ENCODE data around the gene USP53.
"Not testable (repeated sequence)": the region's sequence is repeated elsewhere in the genome, so short reads cannot be mapped to it uniquely, and the experiment has no call there.

USP53 gene

DNA sequence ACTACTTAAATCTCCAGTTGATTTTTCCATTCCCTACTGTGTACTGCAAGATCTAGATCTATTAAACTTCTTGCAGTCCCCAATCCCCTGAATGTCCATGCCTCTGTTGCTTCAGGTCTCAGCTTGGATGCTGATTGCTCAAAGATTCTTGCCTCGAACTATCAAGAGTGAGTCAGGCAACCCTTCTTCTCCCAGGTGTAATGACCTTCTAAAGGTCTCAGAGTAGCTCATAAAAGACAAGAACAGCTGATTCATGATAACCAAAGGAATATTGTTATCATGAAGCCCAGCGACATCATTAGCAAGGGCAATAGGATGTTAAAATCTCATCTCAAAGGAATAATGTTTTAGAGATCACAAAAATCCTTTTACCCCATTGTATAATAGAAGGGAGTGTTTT, 116.2 kb downstream of the USP53 start:
- DNase-seq = no peak

DNA sequence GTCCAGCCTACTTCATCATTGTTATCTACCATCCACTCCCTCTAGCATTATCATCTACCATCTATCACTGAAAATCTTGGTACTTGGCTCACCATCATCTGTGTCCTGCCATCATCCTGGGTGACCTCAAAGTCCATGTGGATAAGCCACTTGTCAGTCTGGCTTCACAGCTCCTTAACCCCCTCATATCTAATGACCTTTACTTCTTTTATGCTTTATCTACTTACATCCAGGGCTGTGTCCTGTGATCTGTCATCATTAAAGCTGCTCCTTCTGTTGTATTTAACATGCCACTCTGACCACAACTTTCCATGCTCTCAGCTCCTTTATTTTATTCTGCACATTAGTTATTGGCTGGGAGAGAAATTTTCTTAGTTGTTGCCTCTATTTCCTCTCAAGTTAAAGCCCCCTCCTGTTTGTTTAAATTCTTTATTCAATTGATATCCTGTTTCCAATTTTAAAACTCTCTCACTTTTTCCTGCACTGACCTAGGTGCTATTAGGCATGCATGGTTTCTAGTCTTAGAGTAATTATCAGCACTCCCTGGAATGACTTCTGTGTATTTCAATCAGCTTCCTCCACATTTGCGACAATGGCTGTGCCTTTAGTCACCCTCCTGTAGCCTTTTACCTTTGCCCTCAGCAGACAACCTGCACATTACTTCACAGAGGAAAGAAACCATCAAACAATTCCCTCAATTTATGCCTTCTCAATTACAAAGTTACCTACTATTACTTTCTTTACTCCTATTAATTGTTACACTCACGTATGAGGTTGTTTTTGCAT, 117.5 kb downstream of the USP53 start:
- DNase-seq = no peak

DNA sequence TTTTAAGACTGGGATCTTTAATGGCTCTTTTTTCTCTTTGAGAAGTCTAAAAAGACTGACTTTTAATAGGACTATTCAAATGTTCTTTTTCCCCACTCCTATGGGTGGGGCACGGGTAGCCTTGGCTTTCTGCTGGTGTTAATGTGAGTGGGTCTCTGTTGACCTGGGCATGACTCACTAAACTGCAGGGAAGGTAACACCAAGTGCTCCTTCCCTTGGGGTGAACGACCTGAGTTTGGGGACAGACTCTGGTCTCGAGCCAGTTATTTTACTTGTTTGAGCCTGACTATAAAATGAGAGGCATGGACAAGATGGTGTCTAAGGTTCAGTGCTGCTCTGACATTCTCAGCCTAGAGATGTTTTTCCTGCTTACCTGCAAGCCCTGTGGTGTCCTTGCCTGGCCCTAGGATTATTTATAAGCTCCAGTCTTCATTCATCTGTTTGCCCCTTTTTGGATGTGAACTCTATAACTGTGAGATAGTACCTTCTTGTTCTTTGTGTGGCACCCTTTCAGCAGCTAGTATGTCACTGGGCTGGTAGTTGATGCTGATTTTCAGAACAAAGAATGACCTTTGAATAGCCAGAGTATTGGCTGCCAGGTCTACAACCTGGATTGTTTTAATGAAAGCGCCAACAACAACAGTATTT, 123.9 kb downstream of the USP53 start:
- not testable (repeated sequence) for DNase-seq

DNA sequence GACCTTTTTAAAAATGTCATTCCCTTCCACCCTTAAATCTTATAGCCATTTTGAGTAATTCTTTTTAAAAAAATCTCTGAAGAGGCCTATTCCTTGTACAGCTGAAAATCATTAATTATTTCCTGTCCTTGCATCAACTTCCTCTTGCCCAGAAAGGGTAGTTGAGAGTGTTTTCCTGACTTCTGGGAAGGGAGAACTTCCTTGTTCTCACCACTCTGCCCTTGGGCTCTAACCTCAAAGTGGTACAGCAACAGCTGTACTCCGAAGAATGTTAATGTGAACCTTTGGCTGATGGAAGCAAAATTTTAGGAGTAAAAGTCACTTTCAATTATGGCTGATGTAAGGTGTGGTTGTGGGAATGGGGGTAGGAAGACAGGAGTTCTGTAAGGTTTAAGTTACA, 124.5 kb downstream of the USP53 start:
- no peak for DNase-seq

DNA sequence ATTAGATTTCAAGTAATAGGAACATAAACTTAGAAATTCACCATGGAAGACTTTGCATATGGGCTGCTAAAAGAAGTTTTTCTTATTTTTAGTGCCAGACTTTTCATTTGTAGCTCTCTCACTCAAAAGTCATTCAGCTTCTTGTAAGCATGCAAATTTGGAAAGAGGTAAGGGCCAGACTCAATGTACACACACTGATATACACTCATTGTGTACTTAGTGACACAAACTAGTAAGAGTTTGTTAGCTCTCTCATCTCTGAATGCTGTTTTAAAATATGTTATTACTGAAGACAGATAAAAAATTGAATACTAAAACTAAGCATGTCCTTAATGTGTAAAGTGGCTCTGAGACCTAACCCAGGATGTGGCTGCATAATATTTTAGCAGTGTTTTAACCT, 127.4 kb downstream of the USP53 start:
- DNase-seq = not testable (repeated sequence)

DNA sequence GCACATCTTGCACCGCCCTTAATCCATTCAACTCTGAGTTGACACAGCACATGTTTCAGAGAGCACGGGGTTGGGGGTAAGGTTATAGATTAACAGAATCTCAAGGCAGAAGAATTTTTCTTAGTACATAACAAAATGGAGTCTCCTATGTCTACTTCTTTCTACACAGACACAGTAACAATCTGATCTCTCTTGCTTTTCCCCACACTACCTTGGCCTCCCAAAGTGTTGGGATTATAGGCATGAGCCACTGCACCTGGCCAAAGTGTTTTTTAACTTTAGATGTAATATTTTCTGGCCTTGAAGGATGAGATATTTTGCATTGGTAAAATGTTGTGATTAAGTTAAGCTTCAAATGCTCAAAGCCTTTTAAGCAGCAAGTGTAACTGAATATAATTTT, 130.8 kb downstream of the USP53 start:
- DNase-seq = not testable (repeated sequence)
